GM06990 (cell line): Measurements from ENCODE around the gene GRK5.
A peak's percentile ranks its signal among the peaks of the same experiment; 100 is the strongest.

Source experiments
- DNase-seq: peaks from one replicate; pipeline ENCODE4 v3.0.0-alpha.2; 2011; ENCODE audit not compliant: insufficient read length; ENCODE audit errors: extremely low read depth
- H3K27me3 ChIP-seq: replicated peaks from 2 replicates; pipeline ENCODE4 v1.6.0; 2011; ENCODE audit warnings: low read length; ENCODE audit not compliant: control insufficient read depth, insufficient read depth
- H3K36me3 ChIP-seq: 2 replicates; pipeline ENCODE4 v1.5.1; 2011; ENCODE audit warnings: low read length; ENCODE audit not compliant: control insufficient read depth, insufficient read depth
- H3K4me3 ChIP-seq: replicated peaks from 2 replicates; pipeline ENCODE4 v1.5.1; 2011; ENCODE audit warnings: low read depth, mild to moderate bottlenecking, control low read depth, low read length
- CTCF ChIP-seq: IDR thresholded peaks from 2 replicates; pipeline ENCODE4 v1.5.1; 2011; ENCODE audit warnings: low read length, control low read depth, mild to moderate bottlenecking, inconsistent platforms; ENCODE audit not compliant: insufficient read depth, poor library complexity, severe bottlenecking

Gene GRK5

GRCh38 chr10:119306514-119306951 is 99.2 kb downstream of the GRK5 start:
- H3K4me3 ChIP-seq = peak overlapping the region; percentile 65
- H3K27me3 ChIP-seq = no peaks in the 10 kb centered on the region
- DNase-seq = peak; percentile 84
- peak; percentile 90 for TF ChIP-seq CTCF
- H3K36me3 ChIP-seq = no peaks in the 10 kb centered on the region; the same call in 1 of the 2 replicates

GRCh38 chr10:119306986-119307392 is 99.6 kb downstream of the GRK5 start:
- no peak for TF ChIP-seq CTCF
- no peak for DNase-seq
- Histone ChIP-seq H3K4me3 (peak overlapping the region; percentile 65), H3K36me3 (no peaks in the 10 kb centered on the region; the same call in 1 of the 2 replicates), H3K27me3 (no peaks in the 10 kb centered on the region)

GRCh38 chr10:119308089-119308488 is 100.7 kb downstream of the GRK5 start:
- H3K36me3 ChIP-seq = peaks cover 2% of the 10 kb centered on the region
- TF ChIP-seq CTCF = no peak
- DNase-seq = no peak
- H3K27me3 ChIP-seq = no peaks in the 10 kb centered on the region
- H3K4me3 ChIP-seq = no peak overlapping the region

GRCh38 chr10:119308551-119309422 is 101.4 kb downstream of the GRK5 start:
- DNase-seq = no peak
- Histone ChIP-seq H3K36me3 (peaks cover 2% of the 10 kb centered on the region), H3K4me3 (no peak overlapping the region; the same call in 1 of the 2 replicates), H3K27me3 (no peaks in the 10 kb centered on the region)
- no peak for TF ChIP-seq CTCF

GRCh38 chr10:119309423-119309770 is 102.0 kb downstream of the GRK5 start:
- peak; percentile 65 for DNase-seq
- Histone ChIP-seq H3K27me3 (no peaks in the 10 kb centered on the region), H3K36me3 (peaks cover 2% of the 10 kb centered on the region), H3K4me3 (no peak overlapping the region; the same call in 1 of the 2 replicates)
- TF ChIP-seq CTCF = no peak
